ENCODE measurements around the gene MRS2.

The MRS2 gene

GRCh38 chr6:24440897-24441598 is 38.3 kb downstream of the MRS2 start:
- no peaks in the 10 kb centered on the region for H3K27me3 ChIP-seq (ENCODE audit: control insufficient read depth, insufficient read depth, low read length)
- H3K4me1 ChIP-seq (ENCODE audit: control insufficient read depth, low read depth, low read length): no peaks in the 10 kb centered on the region
- H3K9ac ChIP-seq (ENCODE audit: low read length): no peak overlapping the region
- no peak overlapping the region for H3K27ac ChIP-seq (ENCODE audit: low read length)
- H3K9me3 ChIP-seq (ENCODE audit: control insufficient read depth, low read depth, low read length): no peaks in the 10 kb centered on the region
- no peak overlapping the region for H3K4me3 ChIP-seq (ENCODE audit: low read length)
- no peaks in the 10 kb centered on the region for H3K36me3 ChIP-seq (ENCODE audit: control insufficient read depth, low read depth, low read length)

- H3K27me3 ChIP-seq (ENCODE audit: control insufficient read depth, insufficient read depth, low read length): no peaks in the 10 kb centered on the region
- H3K4me1 ChIP-seq (ENCODE audit: control insufficient read depth, low read depth, low read length): no peaks in the 10 kb centered on the region
Observed at GRCh38 chr6:24441599-24441904, 38.8 kb downstream of the MRS2 start.

GRCh38 chr6:24444588-24444987 is 41.9 kb downstream of the MRS2 start:
- Histone ChIP-seq H3K4me3 (ENCODE audit: low read length) (no peak overlapping the region), H3K27ac (ENCODE audit: low read length) (no peak overlapping the region), H3K4me1 (ENCODE audit: control insufficient read depth, low read depth, low read length) (no peaks in the 10 kb centered on the region), H3K9me3 (ENCODE audit: control insufficient read depth, low read depth, low read length) (no peaks in the 10 kb centered on the region), H3K9ac (ENCODE audit: low read length) (no peak overlapping the region), H3K36me3 (ENCODE audit: control insufficient read depth, low read depth, low read length) (no peaks in the 10 kb centered on the region), H3K27me3 (ENCODE audit: control insufficient read depth, insufficient read depth, low read length) (no peaks in the 10 kb centered on the region)

More at GRCh38 chr6:24441599-24441904, 38.8 kb downstream of the MRS2 start:
- Histone ChIP-seq H3K36me3 (ENCODE audit: control insufficient read depth, low read depth, low read length) (no peaks in the 10 kb centered on the region), H3K9ac (ENCODE audit: low read length) (no peak overlapping the region), H3K9me3 (ENCODE audit: control insufficient read depth, low read depth, low read length) (no peaks in the 10 kb centered on the region), H3K27ac (ENCODE audit: low read length) (no peak overlapping the region), H3K4me3 (ENCODE audit: low read length) (no peak overlapping the region)

GRCh38 chr6:24445704-24446103 is 43.0 kb downstream of the MRS2 start:
- Histone ChIP-seq H3K36me3 (ENCODE audit: control insufficient read depth, low read depth, low read length) (no peaks in the 10 kb centered on the region), H3K27me3 (ENCODE audit: control insufficient read depth, insufficient read depth, low read length) (no peaks in the 10 kb centered on the region), H3K27ac (ENCODE audit: low read length) (no peak overlapping the region), H3K9ac (ENCODE audit: low read length) (no peak overlapping the region), H3K9me3 (ENCODE audit: control insufficient read depth, low read depth, low read length) (no peaks in the 10 kb centered on the region), H3K4me1 (ENCODE audit: control insufficient read depth, low read depth, low read length) (no peaks in the 10 kb centered on the region), H3K4me3 (ENCODE audit: low read length) (no peak overlapping the region)

- Histone ChIP-seq H3K4me3 (ENCODE audit: low read length) (no peak overlapping the region), H3K9me3 (ENCODE audit: control insufficient read depth, low read depth, low read length) (no peaks in the 10 kb centered on the region), H3K9ac (ENCODE audit: low read length) (no peak overlapping the region)
Observed at GRCh38 chr6:24446670-24447069, 43.9 kb downstream of the MRS2 start.

GRCh38 chr6:24448396-24448795 is 45.7 kb downstream of the MRS2 start:
- Histone ChIP-seq H3K27ac (ENCODE audit: low read length) (no peak overlapping the region), H3K9me3 (ENCODE audit: control insufficient read depth, low read depth, low read length) (no peaks in the 10 kb centered on the region), H3K27me3 (ENCODE audit: control insufficient read depth, insufficient read depth, low read length) (no peaks in the 10 kb centered on the region), H3K36me3 (ENCODE audit: control insufficient read depth, low read depth, low read length) (no peaks in the 10 kb centered on the region), H3K9ac (ENCODE audit: low read length) (no peak overlapping the region), H3K4me1 (ENCODE audit: control insufficient read depth, low read depth, low read length) (no peaks in the 10 kb centered on the region), H3K4me3 (ENCODE audit: low read length) (no peak overlapping the region)

More at GRCh38 chr6:24446670-24447069, 43.9 kb downstream of the MRS2 start:
- Histone ChIP-seq H3K4me1 (ENCODE audit: control insufficient read depth, low read depth, low read length) (no peaks in the 10 kb centered on the region), H3K27ac (ENCODE audit: low read length) (no peak overlapping the region), H3K27me3 (ENCODE audit: control insufficient read depth, insufficient read depth, low read length) (no peaks in the 10 kb centered on the region), H3K36me3 (ENCODE audit: control insufficient read depth, low read depth, low read length) (no peaks in the 10 kb centered on the region)

GRCh38 chr6:24448828-24449525 is 46.2 kb downstream of the MRS2 start:
- no peak overlapping the region for H3K27ac ChIP-seq (ENCODE audit: low read length)
- no peaks in the 10 kb centered on the region for H3K36me3 ChIP-seq (ENCODE audit: control insufficient read depth, low read depth, low read length)
- no peaks in the 10 kb centered on the region for H3K27me3 ChIP-seq (ENCODE audit: control insufficient read depth, insufficient read depth, low read length)
- no peaks in the 10 kb centered on the region for H3K4me1 ChIP-seq (ENCODE audit: control insufficient read depth, low read depth, low read length)
- no peaks in the 10 kb centered on the region for H3K9me3 ChIP-seq (ENCODE audit: control insufficient read depth, low read depth, low read length)
- no peak overlapping the region for H3K4me3 ChIP-seq (ENCODE audit: low read length)
- H3K9ac ChIP-seq (ENCODE audit: low read length): no peak overlapping the region

- no peak overlapping the region for H3K4me3 ChIP-seq (ENCODE audit: low read length)
- no peaks in the 10 kb centered on the region for H3K4me1 ChIP-seq (ENCODE audit: control insufficient read depth, low read depth, low read length)
- H3K9ac ChIP-seq (ENCODE audit: low read length): no peak overlapping the region
- H3K36me3 ChIP-seq (ENCODE audit: control insufficient read depth, low read depth, low read length): no peaks in the 10 kb centered on the region
- H3K27me3 ChIP-seq (ENCODE audit: control insufficient read depth, insufficient read depth, low read length): no peaks in the 10 kb centered on the region
- H3K9me3 ChIP-seq (ENCODE audit: control insufficient read depth, low read depth, low read length): no peaks in the 10 kb centered on the region
- no peak overlapping the region for H3K27ac ChIP-seq (ENCODE audit: low read length)
Observed at GRCh38 chr6:24451581-24452388, 49.0 kb downstream of the MRS2 start.

- no peak overlapping the region for H3K9ac ChIP-seq (ENCODE audit: low read length)
- no peak overlapping the region for H3K4me3 ChIP-seq (ENCODE audit: low read length)
- no peaks in the 10 kb centered on the region for H3K9me3 ChIP-seq (ENCODE audit: control insufficient read depth, low read depth, low read length)
- H3K27me3 ChIP-seq (ENCODE audit: control insufficient read depth, insufficient read depth, low read length): no peaks in the 10 kb centered on the region
- H3K4me1 ChIP-seq (ENCODE audit: control insufficient read depth, low read depth, low read length): no peaks in the 10 kb centered on the region
- no peak overlapping the region for H3K27ac ChIP-seq (ENCODE audit: low read length)
- no peaks in the 10 kb centered on the region for H3K36me3 ChIP-seq (ENCODE audit: control insufficient read depth, low read depth, low read length)
Observed at GRCh38 chr6:24453921-24454320, 51.2 kb downstream of the MRS2 start.

- H3K9ac ChIP-seq (ENCODE audit: low read length): no peak overlapping the region
- no peak overlapping the region for H3K4me3 ChIP-seq (ENCODE audit: low read length)
- no peaks in the 10 kb centered on the region for H3K36me3 ChIP-seq (ENCODE audit: control insufficient read depth, low read depth, low read length)
- H3K27ac ChIP-seq (ENCODE audit: low read length): no peak overlapping the region
- no peaks in the 10 kb centered on the region for H3K9me3 ChIP-seq (ENCODE audit: control insufficient read depth, low read depth, low read length)
- no peaks in the 10 kb centered on the region for H3K4me1 ChIP-seq (ENCODE audit: control insufficient read depth, low read depth, low read length)
- H3K27me3 ChIP-seq (ENCODE audit: control insufficient read depth, insufficient read depth, low read length): no peaks in the 10 kb centered on the region
Observed at GRCh38 chr6:24454452-24454851, 51.7 kb downstream of the MRS2 start.

GRCh38 chr6:24455061-24455460 is 52.3 kb downstream of the MRS2 start:
- H3K36me3 ChIP-seq (ENCODE audit: control insufficient read depth, low read depth, low read length): no peaks in the 10 kb centered on the region
- no peak overlapping the region for H3K9ac ChIP-seq (ENCODE audit: low read length)
- H3K27ac ChIP-seq (ENCODE audit: low read length): no peak overlapping the region
- no peak overlapping the region for H3K4me3 ChIP-seq (ENCODE audit: low read length)
- H3K9me3 ChIP-seq (ENCODE audit: control insufficient read depth, low read depth, low read length): no peaks in the 10 kb centered on the region
- H3K27me3 ChIP-seq (ENCODE audit: control insufficient read depth, insufficient read depth, low read length): no peaks in the 10 kb centered on the region
- H3K4me1 ChIP-seq (ENCODE audit: control insufficient read depth, low read depth, low read length): no peaks in the 10 kb centered on the region
